GM18951 (cell line): Measurements from ENCODE around the gene CUBN.

Source experiments
- POLR2A ChIP-seq: IDR thresholded peaks from 4 replicates; pipeline ENCODE4 v1.6.1; 2011; ENCODE audit warnings: mild to moderate bottlenecking; ENCODE audit not compliant: insufficient read length, insufficient read depth; ENCODE audit errors: extremely low read depth
- in situ Hi-C: fragments of 300-500 bp; cut with MboI; formaldehyde crosslinking; loops from one replicate; pipeline ENCODE4 v1.12.0; 2022; ENCODE audit warnings: low sequenced_read_pairs, mixed read lengths, inconsistent platforms; ENCODE audit not compliant: unreplicated experiment

Gene CUBN

GRCh38 chr10:16966991-16967865 is 162.4 kb downstream of the CUBN start:
- TF ChIP-seq POLR2A: no peak
- in situ Hi-C loops: no loop called here

- in situ Hi-C loops: no loop called here
- no peak for TF ChIP-seq POLR2A
These were observed 163.7 kb downstream of the CUBN start for GRCh38 chr10:16965740-16966447.

GRCh38 chr10:16965344-16965616 is 164.3 kb downstream of the CUBN start:
- in situ Hi-C loops: no loop called here
- no peak for TF ChIP-seq POLR2A

- in situ Hi-C loops: no loop called here
- TF ChIP-seq POLR2A: no peak
These were observed 164.9 kb downstream of the CUBN start for GRCh38 chr10:16964576-16965343.

- TF ChIP-seq POLR2A: no peak
- in situ Hi-C loops: no loop called here
These were observed 169.1 kb downstream of the CUBN start for GRCh38 chr10:16960551-16960950.

- in situ Hi-C loops: no loop called here
- no peak for TF ChIP-seq POLR2A
These were observed 172.6 kb downstream of the CUBN start for GRCh38 chr10:16957038-16957437.

GRCh38 chr10:16954280-16955030 is 175.2 kb downstream of the CUBN start:
- in situ Hi-C loops: no loop called here
- TF ChIP-seq POLR2A: no peak

GRCh38 chr10:16953270-16953669 is 176.3 kb downstream of the CUBN start:
- in situ Hi-C loops: no loop called here

GRCh38 chr10:16952610-16953009 is 177.0 kb downstream of the CUBN start:
- in situ Hi-C loops: no loop called here
- TF ChIP-seq POLR2A: no peak

More at GRCh38 chr10:16953270-16953669, 176.3 kb downstream of the CUBN start:
- TF ChIP-seq POLR2A: no peak

- TF ChIP-seq POLR2A: no peak
- in situ Hi-C loops: no loop called here
These were observed 177.5 kb downstream of the CUBN start for GRCh38 chr10:16952080-16952479.

- no peak for TF ChIP-seq POLR2A
- in situ Hi-C loops: no loop called here
These were observed 178.7 kb downstream of the CUBN start for GRCh38 chr10:16950656-16951601.

GRCh38 chr10:16949816-16950215 is 179.8 kb downstream of the CUBN start:
- TF ChIP-seq POLR2A: no peak
- in situ Hi-C loops: no loop called here
